Vagina (tissue), 2 donors: Measurements from ENCODE around the gene PPFIA3. TPM values are rescaled to one million over a fixed set of nuclear protein-coding genes. Genes with fewer than 3 reads are reported as not detected.
"Not testable (repeated sequence)": the region's sequence is repeated elsewhere in the genome, so short reads cannot be mapped to it uniquely, and the experiment has no call there.

Experiments
- DNase-seq, 2 donors: peaks; one replicate each; pipeline ENCODE4 v3.0.0-alpha.2; 2017; ENCODE audit errors: extremely low spot score in 2 of 2
- H3K27ac ChIP-seq: fragments of 200-600 bp; sonication (generic); one replicate; pipeline ENCODE4 v1.5.1; 2019
- H3K27me3 ChIP-seq: fragments of 200-600 bp; sonication (generic); one replicate; pipeline ENCODE4 v1.5.1; 2019
- H3K36me3 ChIP-seq, 2 donors: fragments of 200-600 bp; sonication (generic); one replicate each; pipeline ENCODE4 v1.5.1; 2017 to 2019
- H3K4me1 ChIP-seq: fragments of 200-600 bp; sonication (generic); one replicate; pipeline ENCODE4 v1.5.1; 2019
- H3K4me3 ChIP-seq, 2 donors: fragments of 200-600 bp; sonication (generic); 1 replicate in 1 of 2; 2 replicates in 1 of 2; pipeline ENCODE4 v1.5.1; 2016 to 2019
- H3K9me3 ChIP-seq: fragments of 200-600 bp; sonication (generic); one replicate; pipeline ENCODE4 v1.5.1; 2019
- POLR2A ChIP-seq, 2 donors: fragments of 450-650 bp; IDR thresholded peaks; one replicate each; pipeline ENCODE4 v1.6.1; 2017; ENCODE audit warnings: antibody characterized with exemption in 2 of 2, mild to moderate bottlenecking in 2 of 2, moderate library complexity in 2 of 2
- POLR2AphosphoS5 ChIP-seq, 2 donors: sonication (generic); formaldehyde crosslinking; IDR thresholded peaks; one replicate each; pipeline ENCODE4 v1.9.0; 2017; ENCODE audit warnings: antibody characterized with exemption in 2 of 2, mild to moderate bottlenecking in 2 of 2, low read depth in 1 of 2; ENCODE audit not compliant: insufficient read depth in 1 of 2
- intact Hi-C: fragments of 100-400 bp; cut with DNase I; formaldehyde crosslinking; loops from one replicate; pipeline ENCODE4 v1.15.1; 2023
- total RNA-seq: library from RNA; depleted of rRNA; stranded (reverse); fragments of >200 nt; gene quantifications from one replicate; pipeline ENCODE4 v1.2.3, GENCODE V29; 2016
- TF ChIP-seq, protein P1 (sequence below), 3 experiments: fragments of 450-650 bp in 2 of 3; fragments of 200-600 bp in 1 of 3; sonication (generic) in 1 of 3; IDR thresholded peaks; one replicate each; pipeline ENCODE4 v1.5.1; 2017 to 2019; ENCODE audit warnings: antibody characterized with exemption in 3 of 3, mild to moderate bottlenecking in 2 of 3, moderate library complexity in 2 of 3

The PPFIA3 gene
- total RNA-seq, 1 donor from 2014 or later: 4.7 TPM

DNA sequence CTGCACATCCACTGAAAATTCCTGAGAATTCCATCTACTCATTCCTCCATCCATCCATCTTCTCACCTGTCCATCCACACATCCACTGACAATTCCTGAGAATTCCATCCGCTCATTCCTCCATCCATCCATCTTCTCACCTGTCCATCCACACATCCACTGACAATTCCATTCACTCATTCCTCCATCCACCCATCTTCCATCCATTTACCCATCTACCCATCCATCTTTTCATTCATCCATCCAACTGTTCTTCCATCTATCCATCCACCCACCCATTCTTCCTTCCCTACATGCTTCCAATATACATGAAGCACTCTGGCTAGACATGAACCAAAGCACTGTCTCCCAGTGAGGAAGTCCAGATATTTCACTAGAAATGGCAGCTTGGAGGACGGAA, 53.9 kb downstream of the PPFIA3 start:
- H3K36me3 ChIP-seq: peaks cover 0 to 41% of the 10 kb centered on the region in 2 donors
- intact Hi-C loops: no loop called here
- no peaks in the 10 kb centered on the region for H3K9me3 ChIP-seq
- TF ChIP-seq POLR2A (IDR thresholded peaks at IDR 0.05) (no peak), POLR2AphosphoS5 (IDR thresholded peaks at IDR 0.05; ENCODE audit: insufficient read depth in 1 of 2, low read depth in 1 of 2) (no peak)
- TF ChIP-seq, protein P1, sequence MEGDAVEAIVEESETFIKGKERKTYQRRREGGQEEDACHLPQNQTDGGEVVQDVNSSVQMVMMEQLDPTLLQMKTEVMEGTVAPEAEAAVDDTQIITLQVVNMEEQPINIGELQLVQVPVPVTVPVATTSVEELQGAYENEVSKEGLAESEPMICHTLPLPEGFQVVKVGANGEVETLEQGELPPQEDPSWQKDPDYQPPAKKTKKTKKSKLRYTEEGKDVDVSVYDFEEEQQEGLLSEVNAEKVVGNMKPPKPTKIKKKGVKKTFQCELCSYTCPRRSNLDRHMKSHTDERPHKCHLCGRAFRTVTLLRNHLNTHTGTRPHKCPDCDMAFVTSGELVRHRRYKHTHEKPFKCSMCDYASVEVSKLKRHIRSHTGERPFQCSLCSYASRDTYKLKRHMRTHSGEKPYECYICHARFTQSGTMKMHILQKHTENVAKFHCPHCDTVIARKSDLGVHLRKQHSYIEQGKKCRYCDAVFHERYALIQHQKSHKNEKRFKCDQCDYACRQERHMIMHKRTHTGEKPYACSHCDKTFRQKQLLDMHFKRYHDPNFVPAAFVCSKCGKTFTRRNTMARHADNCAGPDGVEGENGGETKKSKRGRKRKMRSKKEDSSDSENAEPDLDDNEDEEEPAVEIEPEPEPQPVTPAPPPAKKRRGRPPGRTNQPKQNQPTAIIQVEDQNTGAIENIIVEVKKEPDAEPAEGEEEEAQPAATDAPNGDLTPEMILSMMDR (IDR thresholded peaks at IDR 0.05): no peak
- H3K4me1 ChIP-seq: no peaks in the 10 kb centered on the region
- H3K27me3 ChIP-seq: no peaks in the 10 kb centered on the region
- no peak overlapping the region for H3K27ac ChIP-seq
- no peak for DNase-seq
- no peak overlapping the region for H3K4me3 ChIP-seq

DNA sequence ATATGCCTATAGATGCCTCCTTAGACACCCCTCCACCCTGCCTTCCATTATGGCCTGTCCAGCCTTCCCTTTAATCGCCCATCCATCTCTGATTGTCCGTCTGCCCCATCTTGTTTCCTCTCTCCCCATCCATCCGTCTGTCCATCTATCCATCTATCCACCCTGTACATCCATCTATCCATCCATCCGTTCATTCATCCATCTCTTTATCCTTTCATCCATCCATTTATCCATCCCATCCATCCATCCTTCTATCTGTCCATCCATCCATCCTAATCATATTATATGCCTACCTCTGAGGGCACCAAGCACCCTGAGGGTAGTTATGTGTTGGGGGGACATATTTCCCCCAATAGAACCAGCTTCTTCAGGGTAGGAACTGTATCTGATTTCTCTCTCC, 61.3 kb downstream of the PPFIA3 start:
- Histone ChIP-seq H3K27me3 (no peaks in the 10 kb centered on the region), H3K36me3 (peaks cover 0 to 10% of the 10 kb centered on the region in 2 donors), H3K4me3 (no peak overlapping the region), H3K9me3 (no peaks in the 10 kb centered on the region), H3K27ac (no peak overlapping the region), H3K4me1 (no peaks in the 10 kb centered on the region)
- intact Hi-C loops: no loop called here
- TF ChIP-seq POLR2A (IDR thresholded peaks at IDR 0.05): no peak
- TF ChIP-seq POLR2AphosphoS5 (IDR thresholded peaks at IDR 0.05; ENCODE audit: insufficient read depth in 1 of 2, low read depth in 1 of 2): no peak
- TF ChIP-seq, protein P1 (IDR thresholded peaks at IDR 0.05): no peak
- DNase-seq: no peak

DNA sequence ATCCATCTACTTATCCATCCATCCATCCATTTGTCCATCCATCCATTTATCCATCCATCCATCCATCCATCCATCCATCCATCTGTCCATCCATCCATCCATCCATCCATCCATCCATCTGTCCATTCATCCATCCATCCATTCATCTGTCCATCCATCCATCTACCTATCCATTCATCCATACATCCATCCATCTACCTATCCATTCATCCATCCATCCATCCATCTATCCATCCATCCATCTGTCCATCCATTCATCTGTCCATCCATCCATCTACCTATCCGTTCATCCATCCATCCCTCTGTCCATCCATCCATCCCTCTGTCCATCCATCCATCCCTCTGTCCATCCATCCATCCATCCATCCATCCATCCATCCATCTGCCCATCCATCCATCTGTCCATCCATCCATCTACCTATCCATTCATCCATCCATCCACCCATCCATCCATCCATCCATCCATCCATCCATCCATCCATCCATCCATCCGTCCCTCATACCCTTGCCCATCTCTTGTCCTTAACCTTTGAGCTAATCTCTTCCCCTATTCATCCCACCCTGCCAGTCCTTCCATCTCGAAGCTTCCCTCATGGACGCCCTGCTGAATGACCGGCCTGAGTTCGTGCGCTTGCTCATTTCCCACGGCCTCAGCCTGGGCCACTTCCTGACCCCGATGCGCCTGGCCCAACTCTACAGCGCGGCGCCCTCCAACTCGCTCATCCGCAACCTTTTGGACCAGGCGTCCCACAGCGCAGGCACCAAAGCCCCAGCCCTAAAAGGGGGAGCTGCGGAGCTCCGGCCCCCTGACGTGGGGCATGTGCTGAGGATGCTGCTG, 62.9 kb downstream of the PPFIA3 start:
- peaks cover 0 to 17% of the 10 kb centered on the region in 2 donors for H3K36me3 ChIP-seq
- intact Hi-C loops, H3K27me3 ChIP-seq, H3K27ac ChIP-seq, H3K4me3 ChIP-seq, H3K4me1 ChIP-seq, H3K9me3 ChIP-seq, DNase-seq: not testable (repeated sequence)

DNA sequence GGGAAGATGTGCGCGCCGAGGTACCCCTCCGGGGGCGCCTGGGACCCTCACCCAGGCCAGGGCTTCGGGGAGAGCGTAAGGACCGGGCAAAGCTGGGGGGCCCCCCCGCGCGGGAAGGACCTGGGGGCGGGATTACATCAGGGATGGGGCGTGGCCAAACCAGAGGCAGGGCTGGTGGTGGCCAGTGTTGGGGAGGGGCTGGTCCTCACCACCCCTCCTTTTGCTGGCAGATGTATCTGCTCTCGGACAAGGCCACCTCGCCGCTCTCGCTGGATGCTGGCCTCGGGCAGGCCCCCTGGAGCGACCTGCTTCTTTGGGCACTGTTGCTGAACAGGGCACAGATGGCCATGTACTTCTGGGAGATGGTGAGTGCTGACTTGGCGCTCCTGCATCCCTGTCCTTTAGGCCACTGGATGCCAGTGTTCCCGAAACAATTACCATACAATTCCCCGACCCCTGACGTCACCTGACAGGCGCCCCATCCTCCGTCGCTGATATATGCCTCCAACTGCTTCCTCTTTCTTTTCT, 63.6 kb downstream of the PPFIA3 start:
- intact Hi-C loops: no loop called here
- Histone ChIP-seq H3K4me3 (no peak overlapping the region), H3K36me3 (peaks cover 0 to 24% of the 10 kb centered on the region in 2 donors), H3K4me1 (no peaks in the 10 kb centered on the region), H3K9me3 (no peaks in the 10 kb centered on the region), H3K27ac (no peak overlapping the region), H3K27me3 (no peaks in the 10 kb centered on the region)
- TF ChIP-seq POLR2AphosphoS5 (IDR thresholded peaks at IDR 0.05; ENCODE audit: insufficient read depth in 1 of 2, low read depth in 1 of 2) (no peak), POLR2A (IDR thresholded peaks at IDR 0.05) (no peak)
- TF ChIP-seq, protein P1 (IDR thresholded peaks at IDR 0.05): no peak
- no peak for DNase-seq

DNA sequence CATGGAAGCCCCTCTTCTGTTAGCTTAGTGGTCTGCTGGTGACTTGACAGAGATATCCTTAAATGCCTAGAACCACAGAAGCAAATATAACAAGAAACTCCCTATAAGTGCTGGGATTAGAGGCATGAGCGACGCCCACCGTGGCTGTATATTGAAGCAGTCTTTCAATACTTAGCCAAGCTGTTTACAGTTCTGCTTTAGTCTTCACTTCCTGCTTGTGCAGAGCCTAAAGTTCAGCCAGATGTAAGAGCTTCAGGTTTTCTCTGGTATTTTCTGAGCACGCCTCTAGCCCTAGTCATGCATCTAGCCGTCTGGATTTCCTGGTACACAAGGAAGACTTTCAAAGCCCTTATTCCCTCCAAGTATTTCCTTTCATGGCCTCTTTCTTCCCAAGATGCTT, 66.8 kb downstream of the PPFIA3 start:
- H3K36me3 ChIP-seq: peaks cover 0 to 43% of the 10 kb centered on the region in 2 donors
- intact Hi-C loops: no loop called here

More for the DNA sequence above, 66.8 kb downstream of the PPFIA3 start:
- DNase-seq: no peak
- Histone ChIP-seq H3K9me3 (no peaks in the 10 kb centered on the region), H3K4me3 (no peak overlapping the region), H3K27me3 (no peaks in the 10 kb centered on the region), H3K4me1 (no peaks in the 10 kb centered on the region), H3K27ac (no peak overlapping the region)
- TF ChIP-seq POLR2A (IDR thresholded peaks at IDR 0.05) (no peak), POLR2AphosphoS5 (IDR thresholded peaks at IDR 0.05; ENCODE audit: insufficient read depth in 1 of 2, low read depth in 1 of 2) (no peak)
- TF ChIP-seq, protein P1 (IDR thresholded peaks at IDR 0.05): no peak
